HG02610 (cell line): ENCODE results near the gene SDHAF3.
"Not testable (repeated sequence)": the region's sequence is repeated elsewhere in the genome, so short reads cannot be mapped to it uniquely, and the experiment has no call there.

Experiments
- ATAC-seq: cut with Tn5 transposase; IDR thresholded peaks from one replicate; pipeline ENCODE4 v1.9.1; 2021; ENCODE audit warnings: mild to moderate bottlenecking, moderate library complexity; ENCODE audit not compliant: unreplicated experiment

Gene SDHAF3

DNA sequence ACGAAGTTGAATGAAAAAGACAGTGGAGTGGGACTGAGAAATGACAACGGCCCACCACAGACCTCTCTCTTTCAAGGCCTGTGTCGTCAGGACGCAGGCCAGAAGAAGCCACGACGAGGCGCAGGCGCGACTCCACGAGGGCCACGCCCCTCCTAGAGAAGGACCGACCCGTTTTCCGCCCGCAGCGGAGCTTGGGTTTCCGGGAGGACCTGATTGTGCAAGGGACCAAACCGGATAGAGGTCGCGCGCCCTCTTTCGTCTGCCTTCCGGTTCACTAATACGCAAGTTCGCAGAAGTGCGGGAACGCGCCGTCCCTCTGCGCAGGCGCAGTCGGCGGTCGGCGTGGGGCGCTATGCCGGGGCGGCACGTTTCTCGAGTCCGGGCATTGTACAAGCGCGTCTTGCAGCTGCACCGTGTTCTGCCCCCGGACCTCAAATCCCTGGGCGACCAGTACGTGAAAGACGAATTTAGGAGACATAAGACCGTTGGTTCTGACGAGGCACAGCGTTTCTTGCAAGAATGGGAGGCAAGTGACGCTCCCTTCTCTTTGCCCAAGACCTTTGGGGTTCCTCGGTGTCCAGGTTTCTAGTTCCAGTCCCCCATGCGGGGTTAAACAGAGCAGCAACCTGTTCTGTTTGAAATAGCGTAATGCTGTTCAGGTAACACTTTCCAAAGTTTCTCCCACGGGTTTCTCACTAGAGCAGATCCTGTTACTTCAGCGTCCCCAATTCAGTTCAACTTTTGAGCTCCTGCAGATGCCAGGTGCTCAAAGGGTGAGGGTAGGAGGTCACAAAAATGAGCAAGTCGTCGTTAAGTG lies at the start of gene SDHAF3:
TSS of gene SDHAF3 (plus strand) at position 327 of the 817 bp plus-strand sequence. CDS start at position 353, 26 bp downstream.
- ATAC-seq = peak; percentile 97

DNA sequence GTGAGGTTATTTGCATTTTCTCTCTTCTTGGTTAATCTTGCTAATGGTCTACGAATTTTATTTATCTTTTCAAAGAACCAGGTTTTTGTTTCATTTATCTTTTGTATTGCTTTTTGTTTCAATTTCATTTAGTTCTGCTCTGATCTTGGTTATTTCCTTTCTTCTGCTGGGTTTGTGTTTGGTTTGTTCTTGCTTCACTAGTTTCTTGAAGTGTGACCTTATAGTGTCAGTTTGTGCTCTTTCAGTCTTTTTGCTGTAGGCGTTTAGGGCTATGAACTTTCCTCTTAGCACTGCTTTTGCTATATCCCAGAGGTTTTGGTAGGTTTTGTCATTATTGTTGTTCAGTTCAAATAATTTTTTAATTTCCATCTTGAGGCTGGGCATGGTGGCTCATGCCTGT lies 45.5 kb upstream of the SDHAF3 start:
- not testable (repeated sequence) for ATAC-seq

DNA sequence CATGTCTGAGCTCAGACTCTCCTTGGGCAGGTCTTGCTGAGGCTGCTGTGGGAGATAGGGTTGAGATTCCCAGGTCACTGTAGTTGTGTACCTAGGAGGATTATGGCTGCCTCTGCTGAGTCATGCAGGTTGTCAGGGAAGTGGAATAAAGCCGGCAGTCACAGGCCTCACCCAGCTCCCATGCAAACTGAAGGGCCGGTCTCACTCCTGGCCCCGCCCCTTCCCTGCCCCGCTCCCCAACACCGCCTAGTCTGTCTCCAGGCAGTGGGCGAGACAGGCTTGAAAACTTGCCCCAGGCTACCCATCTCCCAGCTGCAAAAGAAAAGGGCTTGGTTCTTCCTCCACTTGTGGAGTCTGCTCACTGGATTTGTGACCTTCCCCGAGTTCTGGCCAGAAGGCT lies 41.6 kb upstream of the SDHAF3 start:
- ATAC-seq = no peak

DNA sequence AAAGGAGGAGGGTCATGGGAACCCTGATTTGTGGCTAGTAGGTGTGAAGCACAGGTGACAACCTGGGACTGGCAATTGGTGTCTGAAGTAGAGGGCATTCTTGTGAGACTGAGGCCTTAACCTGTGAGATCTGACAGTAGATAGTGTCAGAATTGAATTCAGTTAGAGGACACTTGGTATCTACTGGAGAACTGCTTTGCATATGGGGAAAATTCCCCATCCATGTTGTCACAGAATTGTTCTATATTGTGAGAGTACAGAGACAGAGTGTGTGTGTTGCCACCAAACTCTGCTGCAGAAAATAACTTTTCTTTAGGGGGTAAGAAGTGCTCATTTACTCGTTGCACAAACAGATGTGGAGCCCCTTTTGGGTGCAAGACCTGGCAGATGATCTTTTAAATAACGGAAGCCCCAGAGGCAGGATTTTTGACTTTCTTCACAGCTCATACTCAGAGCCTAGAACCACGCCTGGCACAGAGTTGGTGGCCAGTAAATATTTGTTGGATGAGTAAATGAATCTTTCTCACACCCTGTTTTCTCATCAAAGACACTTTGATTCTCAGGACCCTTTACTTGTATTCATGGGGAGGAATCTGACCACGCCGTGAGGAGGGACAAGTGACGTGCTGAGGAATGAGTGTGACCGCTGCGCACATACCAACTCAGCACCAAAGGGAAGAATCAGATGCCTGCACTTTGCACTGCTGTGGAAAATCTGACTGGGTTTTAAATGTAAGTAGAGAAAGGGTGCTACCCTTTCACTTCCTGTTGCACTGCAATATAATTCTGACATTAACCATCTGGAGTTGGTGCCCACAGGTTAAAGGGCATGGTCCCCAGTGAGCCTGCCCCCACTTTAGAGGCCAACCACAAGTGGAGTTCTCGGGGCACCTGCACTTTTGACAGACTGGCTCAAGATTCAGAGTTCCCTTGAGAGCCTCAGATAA lies 39.2 kb upstream of the SDHAF3 start:
- peak; percentile 73 for ATAC-seq

DNA sequence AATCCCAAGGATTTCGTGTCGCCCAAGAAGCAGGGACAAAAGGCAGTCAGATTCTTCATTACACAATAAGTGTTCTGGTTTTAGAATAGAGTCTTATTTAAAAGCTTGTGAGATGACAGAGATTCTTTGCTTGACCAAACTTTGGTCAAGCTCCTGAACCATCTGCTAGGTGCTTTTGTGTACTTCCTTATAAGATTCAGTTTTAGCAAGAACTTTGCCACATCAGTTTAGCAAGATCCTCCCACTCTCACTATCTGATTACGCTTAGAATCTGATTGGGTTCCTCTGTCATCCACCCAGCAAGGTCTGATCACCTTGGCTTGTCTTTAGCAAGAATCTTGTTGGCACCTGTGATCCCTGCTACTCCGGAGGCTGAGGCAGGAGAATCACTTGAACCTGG lies 38.2 kb upstream of the SDHAF3 start:
- no peak for ATAC-seq

DNA sequence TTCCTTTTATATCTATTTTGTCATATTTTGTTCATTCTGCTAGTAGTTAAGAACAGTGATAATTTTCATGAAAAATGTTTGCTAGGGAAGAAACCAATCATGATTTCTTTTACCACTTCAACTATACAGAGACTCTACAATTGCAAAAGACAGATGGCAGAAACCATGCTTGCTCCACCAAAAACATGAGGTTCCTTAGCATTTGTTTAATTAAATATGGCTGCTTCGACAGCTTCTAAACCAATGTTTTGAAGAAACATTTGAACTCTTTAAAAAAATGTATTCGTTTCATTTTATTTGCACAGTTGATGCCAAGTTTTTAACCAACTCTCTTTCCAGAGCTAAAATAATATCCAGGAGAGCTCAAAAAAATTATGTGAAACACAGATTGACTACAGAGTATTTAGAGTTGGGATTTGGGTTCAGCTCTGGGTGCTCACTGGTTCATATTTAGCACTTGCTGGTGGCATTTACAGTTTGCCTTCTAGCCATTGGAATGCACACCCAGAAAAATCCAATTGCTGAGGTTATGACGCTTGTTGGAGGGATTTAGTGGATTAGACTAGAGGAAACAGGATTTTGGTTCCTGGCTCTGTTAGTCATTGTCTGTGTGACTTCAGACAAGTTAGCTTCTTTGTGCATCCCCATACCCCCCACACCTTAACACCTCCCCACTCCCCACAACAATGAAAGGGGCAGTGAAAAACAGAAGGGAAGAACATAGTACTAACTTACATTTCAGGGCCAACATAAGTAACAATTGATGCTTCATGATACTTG lies 35.8 kb upstream of the SDHAF3 start:
- no peak for ATAC-seq

DNA sequence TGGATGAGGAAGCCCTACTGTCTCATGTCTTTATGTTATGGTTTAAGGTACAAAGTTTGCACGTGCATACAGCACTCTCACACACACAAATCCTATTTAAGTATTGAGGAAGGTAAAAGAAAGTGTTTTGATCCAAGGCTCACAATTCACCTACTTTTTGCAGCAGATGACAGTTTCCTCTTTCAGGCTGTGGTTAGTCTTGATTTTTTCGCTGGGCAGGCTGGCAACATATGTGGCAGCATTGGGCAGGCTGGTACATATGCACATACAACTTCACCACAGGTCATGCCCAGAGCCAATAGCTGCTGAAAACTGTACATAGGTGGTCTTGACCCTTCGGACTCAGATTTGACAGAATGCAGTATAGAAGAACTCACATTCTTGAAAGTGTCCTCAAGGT lies 29.1 kb upstream of the SDHAF3 start:
- ATAC-seq = no peak

DNA sequence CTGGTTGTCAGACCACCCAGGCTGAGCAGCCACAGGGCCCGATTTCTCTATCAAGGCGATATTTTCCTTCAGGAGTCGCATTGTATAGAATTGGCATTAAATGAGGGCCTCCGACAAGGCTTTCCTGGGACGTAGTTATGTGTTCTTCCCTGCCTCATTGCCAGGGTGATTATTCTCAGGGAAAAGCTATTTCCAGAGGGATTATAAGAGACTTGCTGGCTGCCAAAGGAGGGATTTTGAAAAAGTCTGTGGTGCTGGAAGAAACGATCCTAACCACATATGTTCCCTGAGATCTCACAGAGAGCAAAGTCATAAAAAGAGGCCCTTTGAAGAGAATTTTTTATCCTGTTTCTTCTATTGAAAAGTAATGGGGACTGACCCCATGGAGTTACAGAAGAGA lies 27.7 kb upstream of the SDHAF3 start:
- ATAC-seq = no peak

DNA sequence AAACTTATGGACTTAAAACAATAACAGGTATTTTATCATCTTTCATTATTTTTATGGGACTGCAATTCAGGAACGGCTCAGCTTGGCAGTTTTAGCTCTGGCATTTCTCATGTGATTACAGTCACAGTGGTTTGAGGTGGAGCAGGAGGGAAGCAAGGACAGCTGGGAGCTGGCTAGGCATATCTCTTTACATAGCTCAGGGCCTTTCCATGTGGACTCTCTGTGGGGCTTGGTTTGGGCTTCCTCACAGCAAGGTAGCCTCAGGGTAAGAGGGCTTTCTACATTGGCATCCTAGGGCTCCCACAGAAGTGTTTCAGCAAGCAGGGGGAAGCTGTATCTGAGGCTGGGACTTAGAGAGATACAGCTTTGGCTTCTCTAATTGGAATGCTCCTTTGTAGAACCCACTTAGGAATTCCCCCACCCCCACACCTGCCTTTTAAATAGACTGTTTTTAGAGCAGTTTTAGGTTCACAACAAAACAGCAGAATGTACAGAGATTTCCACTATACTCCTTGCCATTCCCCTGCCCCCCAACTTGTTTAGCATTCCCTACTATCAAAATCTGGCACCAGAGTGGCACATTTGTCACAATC lies 26.6 kb upstream of the SDHAF3 start:
- no peak for ATAC-seq

DNA sequence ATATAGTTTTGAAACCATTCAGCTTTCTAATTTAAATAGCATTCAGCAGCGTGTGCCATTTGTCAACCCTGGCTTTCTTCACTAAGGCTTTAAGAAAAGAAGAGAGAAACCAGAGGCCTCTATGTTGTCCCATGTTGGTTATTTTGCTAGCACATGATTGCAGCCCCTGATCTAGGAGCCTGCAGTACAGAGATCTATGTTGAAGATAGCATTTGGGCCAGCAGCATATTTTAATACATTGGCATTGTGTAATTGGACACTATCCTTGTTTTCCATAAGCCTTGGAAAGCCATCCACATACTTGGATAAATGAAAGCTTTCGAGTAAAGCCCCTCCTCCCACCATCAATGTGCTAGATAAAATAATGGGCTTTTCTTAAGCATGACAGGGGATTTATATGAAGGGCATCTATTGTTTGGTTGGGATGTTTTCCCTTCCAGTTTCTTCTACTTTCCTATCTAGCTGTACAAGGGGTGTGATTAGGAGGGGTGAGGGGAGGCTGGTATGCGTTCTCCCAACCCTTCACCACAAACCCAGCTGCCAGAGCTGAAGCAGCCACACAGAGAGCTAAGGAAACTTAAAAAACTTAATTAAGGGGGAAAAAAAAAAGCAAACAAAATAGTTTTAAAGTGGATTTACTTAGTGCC lies 23.1 kb upstream of the SDHAF3 start:
- no peak for ATAC-seq

DNA sequence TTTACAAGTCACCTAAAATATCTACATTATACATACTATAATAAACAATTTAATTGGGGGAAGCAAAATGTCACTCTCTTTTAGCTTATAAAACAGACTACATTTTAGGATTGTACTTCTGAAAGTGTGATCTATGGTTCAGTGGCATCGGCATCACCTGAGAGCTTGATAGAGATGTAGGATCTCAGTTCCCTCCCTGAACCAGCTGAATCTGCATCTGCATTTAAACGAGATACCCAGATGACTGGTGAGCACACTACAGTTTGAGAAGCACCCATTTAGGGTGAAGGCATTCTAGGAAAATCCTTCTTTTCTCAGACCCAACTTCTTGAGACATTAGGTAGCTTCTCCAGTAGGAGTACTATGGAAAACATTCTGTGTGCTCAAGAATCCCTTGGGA lies 21.5 kb upstream of the SDHAF3 start:
- ATAC-seq = no peak

DNA sequence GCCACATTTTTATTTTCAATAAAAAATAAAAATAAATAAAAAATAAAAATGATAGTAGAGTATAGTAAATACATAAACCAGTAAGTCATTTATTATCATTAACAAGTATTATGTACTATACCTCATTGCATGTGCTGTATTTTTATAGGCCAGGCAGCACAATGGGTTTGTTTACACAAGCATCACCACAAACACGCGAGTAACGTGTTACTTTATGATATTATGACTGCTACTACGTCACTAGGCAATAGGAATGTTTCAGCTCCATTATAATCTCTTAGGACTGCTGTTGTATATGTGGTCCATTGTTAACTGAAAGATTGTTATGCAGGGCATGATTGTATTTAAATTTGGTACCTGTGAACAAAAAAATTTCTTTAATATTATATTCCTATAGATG lies 20.8 kb upstream of the SDHAF3 start:
- ATAC-seq = no peak

DNA sequence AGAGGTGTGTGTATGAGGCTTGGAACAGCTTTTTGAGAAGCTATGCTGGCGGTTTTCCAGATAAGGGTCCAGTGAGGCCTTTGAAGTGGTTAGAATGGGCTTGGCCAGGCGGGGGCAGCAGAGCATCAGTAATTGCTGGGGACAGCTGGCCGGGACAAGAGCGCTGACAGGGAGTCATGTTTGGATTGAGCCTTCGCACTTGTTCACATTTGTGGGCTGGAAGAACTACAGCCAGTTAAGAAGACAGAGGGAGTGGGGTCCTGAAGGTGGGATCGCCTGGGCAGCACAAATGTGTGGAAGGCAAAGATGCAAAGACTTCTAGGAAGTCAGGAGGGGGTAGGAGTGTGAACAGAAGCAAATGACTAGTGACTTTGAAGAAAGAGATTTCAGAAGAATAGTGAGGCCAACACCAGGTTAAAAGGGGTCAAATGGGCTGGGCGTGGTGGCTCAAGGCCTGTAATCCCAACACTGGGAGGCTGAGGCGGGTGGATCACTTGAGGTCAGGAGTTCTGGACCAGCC lies 12.7 kb upstream of the SDHAF3 start:
- peak; percentile 99 for ATAC-seq

DNA sequence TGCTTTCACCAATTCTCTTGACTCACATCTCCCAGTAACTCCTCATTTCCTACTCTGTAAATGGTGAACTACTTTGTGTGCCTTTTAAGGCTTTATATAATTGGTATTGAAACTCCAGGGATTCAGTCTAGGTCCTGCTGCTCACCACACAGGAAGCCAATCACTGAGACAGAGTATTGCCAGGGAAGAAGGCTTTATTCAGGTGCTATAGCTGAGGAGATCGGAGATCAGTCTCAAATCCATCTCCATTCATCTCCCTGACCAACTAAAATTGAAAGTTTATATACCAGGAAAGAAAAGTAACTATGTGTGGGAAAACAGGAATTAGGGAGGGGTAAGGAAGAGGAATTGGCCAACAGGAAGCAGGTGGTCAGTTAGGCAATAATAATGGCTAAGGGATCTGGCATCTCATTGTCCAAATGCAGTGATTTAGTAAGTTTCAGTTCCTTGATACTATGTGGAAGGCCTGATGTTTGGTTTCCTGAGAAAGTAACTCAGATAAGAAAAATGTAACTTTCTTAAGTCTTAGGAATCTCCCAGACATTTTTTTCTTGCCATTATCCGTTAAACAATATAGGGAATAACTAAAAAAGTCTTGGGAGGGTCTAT lies 10.2 kb upstream of the SDHAF3 start:
- no peak for ATAC-seq

DNA sequence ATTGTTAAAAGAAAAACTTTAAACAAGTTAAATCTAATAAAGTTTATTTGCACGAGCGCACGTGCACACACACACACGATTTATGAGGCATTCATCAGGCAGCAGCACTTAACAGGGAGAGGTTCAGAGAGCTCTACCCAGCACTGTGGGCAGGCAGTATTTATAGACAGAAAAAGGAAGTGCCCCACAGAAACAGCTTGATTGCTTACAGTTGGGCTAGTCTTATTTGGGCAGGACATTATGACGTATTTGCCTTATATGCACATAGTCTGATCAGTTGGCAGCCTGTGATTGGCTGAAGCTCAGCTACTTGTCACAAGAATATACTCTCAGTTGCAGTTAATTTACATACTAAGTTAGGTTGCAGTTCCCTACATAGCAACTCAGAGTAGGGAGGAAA lies 1.2 kb upstream of the SDHAF3 start:
- ATAC-seq = no peak

DNA sequence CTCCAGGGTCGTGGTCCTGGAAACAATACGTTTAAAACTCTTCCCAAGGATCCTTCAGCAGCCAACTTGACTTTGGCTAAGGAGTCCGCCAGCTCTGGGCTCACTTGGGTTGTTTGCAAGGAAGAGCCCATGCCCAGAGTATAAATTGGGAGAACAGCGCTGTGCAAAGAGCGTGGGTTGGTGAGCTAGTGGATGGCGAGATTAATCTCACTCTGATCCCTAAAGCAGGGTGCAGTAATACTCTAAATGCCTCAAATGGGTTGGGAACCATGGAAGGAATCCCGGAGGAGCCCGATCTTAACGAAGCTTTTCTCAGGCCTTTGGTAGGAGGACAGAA lies 495 bp upstream of the SDHAF3 start:
- ATAC-seq = no peak

DNA sequence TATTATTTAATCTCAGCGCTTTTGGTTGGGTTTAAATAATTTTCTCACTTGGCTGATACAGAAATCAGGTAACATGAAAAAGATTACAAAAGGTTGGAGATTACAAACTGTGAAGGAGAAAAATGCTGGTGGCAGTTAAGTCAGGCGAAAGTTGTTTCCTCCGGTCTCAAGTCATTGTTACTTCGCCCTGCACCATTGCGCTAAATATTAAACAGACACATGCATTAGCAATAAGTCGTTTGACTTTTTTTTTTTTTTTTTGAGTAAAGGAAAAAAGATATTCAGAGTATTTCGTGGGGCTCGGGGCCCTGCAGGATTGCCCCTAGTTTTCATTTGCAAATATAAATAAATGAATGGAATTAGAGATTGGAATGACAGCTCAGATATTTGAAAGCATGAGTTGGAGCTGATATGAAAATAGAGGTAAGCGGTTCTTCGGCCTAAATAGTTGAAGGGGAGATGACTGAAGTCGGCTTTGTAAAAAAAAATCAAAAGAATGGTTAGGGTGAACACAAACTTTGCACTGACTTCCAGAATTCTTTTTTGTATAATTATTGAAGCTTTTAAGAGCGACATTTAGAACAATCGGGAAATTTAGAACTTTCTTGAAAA lies 914 bp downstream of the SDHAF3 start:
- no peak for ATAC-seq

DNA sequence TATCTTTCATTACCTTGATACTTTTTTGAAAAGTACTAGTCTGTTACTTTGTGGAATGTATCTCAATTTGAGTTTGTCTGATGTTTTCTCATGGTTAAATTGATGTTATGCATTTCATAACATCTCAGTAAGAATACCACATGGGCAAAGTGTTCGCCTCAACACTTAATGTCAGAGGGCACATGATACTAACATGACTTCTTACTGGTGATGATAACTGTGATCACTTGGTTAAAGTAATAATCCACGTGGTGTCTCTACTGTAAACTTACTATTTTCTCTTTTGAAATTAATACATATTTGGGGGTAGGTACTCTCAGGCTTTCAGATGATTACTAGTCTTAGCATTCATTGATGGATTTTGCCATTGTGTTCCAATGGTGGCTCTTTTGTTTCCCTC lies 2.2 kb downstream of the SDHAF3 start:
- ATAC-seq = no peak

DNA sequence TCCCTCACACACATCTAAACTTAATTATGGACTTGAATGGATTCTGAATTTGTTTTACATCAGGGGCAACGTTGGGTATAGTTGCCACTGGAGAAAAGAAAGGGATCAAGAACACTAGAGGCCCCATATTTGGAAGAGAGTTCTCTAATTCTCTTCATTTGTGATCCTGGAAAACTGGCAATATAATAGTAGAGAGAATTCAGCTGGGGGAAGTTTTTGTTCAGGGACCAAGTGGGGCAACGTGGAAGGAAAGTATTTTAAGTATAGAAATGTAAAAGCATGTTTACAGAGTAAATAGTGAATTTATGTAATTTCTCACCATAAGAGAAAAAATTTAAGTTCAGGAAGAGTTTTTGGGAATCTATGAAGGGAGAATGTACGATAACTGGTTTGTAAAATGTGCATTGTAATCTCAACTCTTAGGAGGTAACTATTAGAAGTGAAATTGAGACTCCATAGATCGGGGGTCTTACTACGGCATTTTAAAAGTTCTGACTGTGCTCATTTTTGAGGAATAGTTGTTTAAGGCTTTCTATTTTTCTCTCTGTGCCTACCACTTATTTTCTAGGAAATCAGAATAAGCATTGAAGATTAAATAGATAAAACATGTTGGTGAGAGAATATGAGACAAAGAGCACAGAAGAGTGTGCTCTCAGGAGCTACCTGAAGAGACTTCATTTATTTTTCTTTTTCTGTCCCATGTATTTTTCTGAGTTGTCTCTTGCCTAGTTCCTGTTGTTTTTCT lies 3.4 kb downstream of the SDHAF3 start:
- no peak for ATAC-seq
